Natural killer cell (primary cell): ENCODE results near the gene COL19A1. TPM values are rescaled to one million over a fixed set of nuclear protein-coding genes. Genes with fewer than 3 reads are reported as not detected.
"Not testable (repeated sequence)": the region's sequence is repeated elsewhere in the genome, so short reads cannot be mapped to it uniquely, and the experiment has no call there.

Experiments used
- ATAC-seq, 3 donors: fragments of 150-1000 bp in 2 of 3; fragments of 200-7000 bp in 1 of 3; cut with Tn5 transposase; 1 replicate in 1 of 3; 2 replicates in 2 of 3; pipeline ENCODE4 v1.10.0; 2021; ENCODE audit warnings: mild to moderate bottlenecking in 2 of 3, moderate library complexity in 2 of 3
- DNase-seq, 2 donors: peaks; one replicate each; pipeline versions ENCODE4 v3.0.0 to v3.0.0-alpha.2; 2013 to 2021; ENCODE audit warnings: mixed read lengths in 1 of 2
- H3K27ac ChIP-seq: one replicate; pipeline ENCODE4 v1.5.1; 2013; ENCODE audit warnings: mild to moderate bottlenecking, low read length
- H3K27me3 ChIP-seq: one replicate; pipeline ENCODE4 v1.6.1; 2013; ENCODE audit warnings: low read length; ENCODE audit not compliant: control insufficient read depth, insufficient read depth
- H3K36me3 ChIP-seq: one replicate; pipeline ENCODE4 v1.6.1; 2013; ENCODE audit warnings: low read length; ENCODE audit not compliant: control insufficient read depth, insufficient read depth
- H3K4me1 ChIP-seq: one replicate; pipeline ENCODE4 v1.6.1; 2013; ENCODE audit warnings: low read length; ENCODE audit not compliant: control insufficient read depth, insufficient read depth
- H3K4me3 ChIP-seq: one replicate; pipeline ENCODE4 v1.5.1; 2013; ENCODE audit warnings: low read length
- H3K9me3 ChIP-seq: one replicate; pipeline ENCODE4 v1.6.1; 2013; ENCODE audit warnings: low read length; ENCODE audit not compliant: control insufficient read depth, insufficient read depth
- H3K27ac Mint-ChIP-seq, 2 donors: one replicate each; pipeline ENCODE4 v1.8.0; 2022; ENCODE audit warnings: mild to moderate bottlenecking in 2 of 2, mixed read lengths in 2 of 2, moderate library complexity in 1 of 2
- H3K27me3 Mint-ChIP-seq, 2 donors: one replicate each; pipeline ENCODE4 v1.8.0; 2022; ENCODE audit warnings: low read depth in 2 of 2, mixed read lengths in 2 of 2
- H3K36me3 Mint-ChIP-seq: one replicate; pipeline ENCODE4 v1.8.0; 2022; ENCODE audit warnings: mixed read lengths
- H3K4me1 Mint-ChIP-seq, 2 donors: one replicate each; pipeline ENCODE4 v1.8.0; 2022; ENCODE audit warnings: mixed read lengths in 2 of 2
- H3K4me3 Mint-ChIP-seq: one replicate; pipeline ENCODE4 v1.8.0; 2022; ENCODE audit warnings: mild to moderate bottlenecking, moderate library complexity, mixed read lengths
- H3K9me3 Mint-ChIP-seq, 2 donors: one replicate each; pipeline ENCODE4 v1.8.0; 2022; ENCODE audit warnings: mixed read lengths in 2 of 2
- WGBS: methylation state at CpG from one replicate; pipeline ENCODE4 v1.1.7; 2013; ENCODE audit warnings: missing lambda C conversion rate; ENCODE audit not compliant: insufficient coverage; 5-methylcytosine and 5-hydroxymethylcytosine counted together
- intact Hi-C: fragments of 100-400 bp; cut with micrococcal nuclease; formaldehyde crosslinking; loops from one replicate; pipeline ENCODE4 v1.14.2; 2022
- total RNA-seq, 4 donors: library from RNA; stranded (reverse); fragments of 120-200 nt in 1 of 4; gene quantifications; one replicate each; pipeline versions ENCODE4 v1.2.3 to v1.2.4, GENCODE V29; 2013 to 2022
- TF ChIP-seq, protein P1 (sequence below): fragments of 200-600 bp; IDR thresholded peaks from one replicate; pipeline ENCODE4 v1.8.0; 2022; ENCODE audit warnings: antibody characterized with exemption

COL19A1 gene
- total RNA-seq, 3 donors from 2014 or later (not counting 1 experiment from before 2014, with no cell fraction given), result 0.07 to 0.33 (median 0.18) TPM

DNA sequence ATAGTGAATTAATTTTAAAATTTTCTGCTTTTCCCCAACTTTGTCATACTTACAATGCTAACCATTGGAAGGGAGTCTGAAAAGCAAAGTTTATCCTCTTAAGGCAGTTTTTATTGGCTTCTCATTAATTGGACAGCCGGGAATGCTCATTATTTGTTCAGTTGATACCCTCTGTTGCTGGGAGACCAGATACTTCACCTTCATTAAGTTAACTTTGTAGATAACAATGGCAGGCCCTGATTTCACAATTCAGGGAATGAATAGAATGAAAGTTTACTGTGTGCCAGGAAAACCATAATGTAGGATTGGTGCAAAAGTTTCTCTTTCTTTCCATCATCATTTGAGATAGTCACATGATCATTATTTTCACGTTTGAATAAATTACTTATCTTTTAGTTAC is 49.0 kb downstream of the COL19A1 start:
- DNase-seq (no peak), ATAC-seq (no peak)
- Histone ChIP-seq H3K27ac (no peak overlapping the region), H3K4me3 (no peak overlapping the region), H3K4me1 (no peaks in the 10 kb centered on the region), H3K9me3 (no peaks in the 10 kb centered on the region), H3K27me3 (no peaks in the 10 kb centered on the region), H3K36me3 (no peaks in the 10 kb centered on the region)
- TF ChIP-seq, protein P1, sequence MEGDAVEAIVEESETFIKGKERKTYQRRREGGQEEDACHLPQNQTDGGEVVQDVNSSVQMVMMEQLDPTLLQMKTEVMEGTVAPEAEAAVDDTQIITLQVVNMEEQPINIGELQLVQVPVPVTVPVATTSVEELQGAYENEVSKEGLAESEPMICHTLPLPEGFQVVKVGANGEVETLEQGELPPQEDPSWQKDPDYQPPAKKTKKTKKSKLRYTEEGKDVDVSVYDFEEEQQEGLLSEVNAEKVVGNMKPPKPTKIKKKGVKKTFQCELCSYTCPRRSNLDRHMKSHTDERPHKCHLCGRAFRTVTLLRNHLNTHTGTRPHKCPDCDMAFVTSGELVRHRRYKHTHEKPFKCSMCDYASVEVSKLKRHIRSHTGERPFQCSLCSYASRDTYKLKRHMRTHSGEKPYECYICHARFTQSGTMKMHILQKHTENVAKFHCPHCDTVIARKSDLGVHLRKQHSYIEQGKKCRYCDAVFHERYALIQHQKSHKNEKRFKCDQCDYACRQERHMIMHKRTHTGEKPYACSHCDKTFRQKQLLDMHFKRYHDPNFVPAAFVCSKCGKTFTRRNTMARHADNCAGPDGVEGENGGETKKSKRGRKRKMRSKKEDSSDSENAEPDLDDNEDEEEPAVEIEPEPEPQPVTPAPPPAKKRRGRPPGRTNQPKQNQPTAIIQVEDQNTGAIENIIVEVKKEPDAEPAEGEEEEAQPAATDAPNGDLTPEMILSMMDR, result no peak
- Mint-ChIP-seq H3K9me3 (peaks cover 0 to 8% of the 10 kb centered on the region in 2 donors), H3K36me3 (no peaks in the 10 kb centered on the region), H3K4me1 (no peaks in the 10 kb centered on the region), H3K27me3 (no peaks in the 10 kb centered on the region), H3K4me3 (no peak overlapping the region), H3K27ac (no peak overlapping the region)
- intact Hi-C loops, result no loop called here
- 90% methylated on average over 1 of the region's 2 CpGs for WGBS

DNA sequence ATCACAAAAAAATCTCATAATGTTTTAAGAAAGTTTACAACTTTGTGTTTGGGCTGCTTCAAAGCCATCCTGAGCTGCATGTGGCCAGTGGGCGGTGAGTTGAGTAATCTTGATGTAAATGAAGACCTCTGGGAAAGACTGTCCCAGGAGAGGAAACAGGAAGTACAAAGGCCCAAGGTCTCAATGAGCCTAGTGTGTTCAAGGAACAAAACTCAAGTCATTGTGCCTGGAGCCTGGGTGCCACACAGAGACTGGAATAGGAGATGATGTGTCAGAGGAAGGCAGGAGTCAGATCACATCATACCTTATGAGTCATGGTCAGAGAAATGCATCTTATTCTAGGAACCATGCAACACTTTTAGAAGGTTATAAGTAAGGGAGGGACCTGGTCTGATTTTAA is 51.5 kb downstream of the COL19A1 start:
- H3K4me1 Mint-ChIP-seq, result no peaks in the 10 kb centered on the region
- DNase-seq, result no peak
- no peaks in the 10 kb centered on the region for H3K27me3 Mint-ChIP-seq
- no peaks in the 10 kb centered on the region for H3K36me3 Mint-ChIP-seq
- Histone ChIP-seq H3K4me3 (no peak overlapping the region), H3K27ac (no peak overlapping the region), H3K27me3 (no peaks in the 10 kb centered on the region), H3K4me1 (no peaks in the 10 kb centered on the region), H3K9me3 (no peaks in the 10 kb centered on the region), H3K36me3 (no peaks in the 10 kb centered on the region)
- TF ChIP-seq, protein P1, result no peak
- no peak for ATAC-seq
- 95% methylated on average over 1 of the region's 1 CpG for WGBS
- peaks cover 0 to 4% of the 10 kb centered on the region in 2 donors for H3K9me3 Mint-ChIP-seq
- no peak overlapping the region for H3K4me3 Mint-ChIP-seq
- intact Hi-C loops, result no loop called here
- H3K27ac Mint-ChIP-seq, result no peak overlapping the region

DNA sequence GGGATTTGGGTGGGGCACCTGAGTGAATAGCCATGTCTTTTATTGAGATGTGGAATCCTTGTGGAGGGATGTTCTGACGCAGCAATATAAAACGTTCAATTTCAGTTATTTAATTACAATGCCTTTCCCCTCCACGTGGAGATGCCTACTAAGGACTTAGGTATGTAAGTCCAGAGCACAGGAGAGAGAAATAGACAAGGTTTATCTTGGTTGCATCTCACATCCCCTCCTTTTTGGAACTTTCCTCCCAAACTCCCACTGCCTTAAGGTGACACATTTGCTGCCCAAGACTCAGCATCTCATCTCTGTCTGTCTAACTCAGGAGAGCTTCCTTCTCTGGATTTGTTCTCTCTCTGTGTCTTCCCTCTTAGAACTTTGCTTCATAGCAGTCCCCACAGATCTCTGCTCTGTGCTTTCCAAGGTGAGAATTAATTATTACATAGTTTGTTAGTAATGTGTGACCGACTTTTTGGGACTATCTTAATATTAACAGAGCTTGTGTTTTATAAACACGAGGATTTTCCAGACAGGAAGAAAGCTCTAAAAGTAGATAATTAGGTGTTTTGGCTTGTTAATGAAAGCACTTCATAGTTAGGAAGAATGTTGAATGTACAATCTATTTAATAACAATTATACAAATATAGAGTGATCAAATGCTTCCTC is 52.6 kb downstream of the COL19A1 start:
- no peaks in the 10 kb centered on the region for H3K27me3 ChIP-seq
- no peaks in the 10 kb centered on the region for H3K36me3 Mint-ChIP-seq
- H3K4me1 ChIP-seq, result no peaks in the 10 kb centered on the region
- intact Hi-C loops, result no loop called here
- TF ChIP-seq, protein P1, result no peak
- H3K9me3 ChIP-seq, result no peaks in the 10 kb centered on the region
- DNase-seq (no peak), ATAC-seq (no peak)
- no peak overlapping the region for H3K4me3 ChIP-seq
- H3K4me3 Mint-ChIP-seq, result no peak overlapping the region
- 78% methylated on average over 2 of the region's 5 CpGs for WGBS
- H3K27ac Mint-ChIP-seq, result no peak overlapping the region
- no peaks in the 10 kb centered on the region for H3K4me1 Mint-ChIP-seq
- H3K27me3 Mint-ChIP-seq, result no peaks in the 10 kb centered on the region
- H3K36me3 ChIP-seq, result no peaks in the 10 kb centered on the region
- peaks cover 0 to 2% of the 10 kb centered on the region in 2 donors for H3K9me3 Mint-ChIP-seq
- H3K27ac ChIP-seq, result no peak overlapping the region

DNA sequence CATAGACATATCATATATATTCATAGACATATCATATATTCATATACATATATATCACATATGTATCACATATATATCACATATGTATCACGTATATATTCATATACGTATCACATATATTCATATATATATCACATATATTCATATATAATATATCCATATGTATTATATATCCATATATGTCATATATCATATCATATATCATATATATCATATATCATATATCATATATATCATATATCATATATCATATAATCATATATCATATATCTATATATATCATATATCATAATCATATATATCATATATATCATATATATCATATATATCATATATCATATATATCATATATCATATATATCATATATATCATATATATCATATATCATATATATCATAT is 54.7 kb downstream of the COL19A1 start:
- H3K4me3 Mint-ChIP-seq, H3K36me3 ChIP-seq, ATAC-seq, DNase-seq, H3K4me3 ChIP-seq, H3K27ac Mint-ChIP-seq, H3K36me3 Mint-ChIP-seq, H3K27me3 ChIP-seq, H3K9me3 Mint-ChIP-seq, H3K4me1 Mint-ChIP-seq, H3K27me3 Mint-ChIP-seq, H3K4me1 ChIP-seq, intact Hi-C loops, H3K9me3 ChIP-seq, H3K27ac ChIP-seq: not testable (repeated sequence)
- WGBS, result no CpG with 5 or more reads among the region's 2 CpGs

DNA sequence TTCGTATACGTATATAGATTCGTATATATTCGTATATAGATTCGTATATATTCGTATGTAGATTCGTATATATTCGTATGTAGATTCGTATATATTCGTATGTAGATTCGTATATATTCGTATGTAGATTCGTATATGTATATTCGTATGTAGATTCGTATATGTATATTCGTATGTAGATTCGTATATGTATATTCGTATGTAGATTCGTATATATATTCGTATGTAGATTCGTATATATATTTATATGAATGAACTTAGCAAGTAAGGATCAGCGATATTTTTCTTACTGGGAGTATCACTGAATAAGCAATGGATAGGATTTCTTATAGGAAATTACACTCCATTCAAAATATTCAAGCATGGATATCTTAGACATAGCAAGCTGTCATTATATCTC is 55.3 kb downstream of the COL19A1 start:
- H3K4me3 ChIP-seq, H3K4me3 Mint-ChIP-seq, H3K27me3 Mint-ChIP-seq, H3K9me3 Mint-ChIP-seq, H3K27ac ChIP-seq, H3K36me3 Mint-ChIP-seq, H3K27me3 ChIP-seq, H3K36me3 ChIP-seq, H3K4me1 Mint-ChIP-seq, ATAC-seq, intact Hi-C loops, H3K9me3 ChIP-seq, H3K27ac Mint-ChIP-seq, DNase-seq, H3K4me1 ChIP-seq: not testable (repeated sequence)
- 97% methylated on average over 18 of the region's 22 CpGs for WGBS
